Motor neuron (in vitro differentiated cells): ENCODE data around the gene KIAA2012. TPM values are rescaled to one million over a fixed set of nuclear protein-coding genes. Genes with fewer than 3 reads are reported as not detected.

Source experiments
- ATAC-seq, 8 experiments: fragments of 200-7000 bp; cut with Tn5 transposase; replicated peaks in 6 of 8; 2 replicates each; pipeline ENCODE4 v1.8.0; 2021; ENCODE audit warnings: mild to moderate bottlenecking in 8 of 8, moderate library complexity in 8 of 8
- H3K27ac ChIP-seq, 2 donors: fragments of 250-450 bp; sonication (Bioruptor Pico); 2 replicates each; pipeline ENCODE4 v1.9.0; 2021; ENCODE audit warnings: antibody characterized with exemption in 2 of 2, mild to moderate bottlenecking in 2 of 2, moderate library complexity in 1 of 2
- H3K4me1 ChIP-seq, 2 donors: fragments of 250-450 bp; sonication (Bioruptor Pico); replicated peaks in 1 of 2; 2 replicates each; pipeline ENCODE4 v1.6.1; 2021; ENCODE audit warnings: antibody characterized with exemption in 2 of 2, mild to moderate bottlenecking in 2 of 2, moderate library complexity in 1 of 2
- H3K4me3 ChIP-seq, 5 donors: fragments of 250-450 bp; sonication (Bioruptor Pico); 2 replicates each; pipeline ENCODE4 v1.9.0; 2021; ENCODE audit warnings: antibody characterized with exemption in 5 of 5, mild to moderate bottlenecking in 5 of 5, moderate library complexity in 4 of 5
- WGBS, 10 experiments: fragments of 450-650 bp; shearing (Covaris generic); methylation state at CpG; one replicate each; pipeline ENCODE4 v1.0.0; 2022; 5-methylcytosine and 5-hydroxymethylcytosine counted together
- in situ Hi-C, 9 experiments: fragments of 400-800 bp; cut with MboI; loops; one replicate each; pipeline ENCODE4 v1.15.0; 2021; ENCODE audit warnings: low sequenced_read_pairs in 9 of 9, low pct_unique_long_range_greater_than_20kb in 2 of 9; ENCODE audit not compliant: unreplicated experiment in 9 of 9
- total RNA-seq, 8 experiments: library from RNA; unstranded; fragments of 300-600 nt; gene quantifications; 2 replicates each; pipeline versions ENCODE4 v1.2.3 to v1.2.4, GENCODE V29; 2022

KIAA2012 gene
- total RNA-seq, 8 experiments from 2014 or later, result 0.24 to 12.5 (median 0.39) TPM

- H3K4me1 ChIP-seq, result peaks cover 7 to 24% of the 10 kb centered on the region in 2 donors
- H3K4me3 ChIP-seq, result peak overlapping the region; percentile 76 to 98 (median 87)
- peak; percentile 4 to 44 (median 32) for ATAC-seq
- peak overlapping the region in 1 of 2 donors; percentile 79 for H3K27ac ChIP-seq
- 0 to 3% (median 0%) methylated on average over 1 to 28 of the region's 78 CpGs; no CpG with 5 or more reads in 7 of the 10 experiments for WGBS, 10 experiments
- in situ Hi-C loops, result loop anchor here in 4 of 9 experiments (10.0 to 25.0 kb wide), 3 partner anchors 119 to 173 kb away; no protein-coding TSS in a partner anchor
These were observed 37.7 kb upstream of the KIAA2012 start for GRCh38 chr2:202035089-202035940.

- whole genome bisulfite sequencing, 10 experiments, result 0 to 18% (median 18%) methylated on average over 1 to 13 of the region's 32 CpGs; no CpG with 5 or more reads in 7 of the 10 experiments
- in situ Hi-C loops, result loop anchor here in 4 of 9 experiments (10.0 to 25.0 kb wide), 3 partner anchors 119 to 174 kb away; no protein-coding TSS in a partner anchor
These were observed 37.1 kb upstream of the KIAA2012 start for GRCh38 chr2:202035941-202036372.

GRCh38 chr2:202036601-202037037, 36.4 kb upstream of the KIAA2012 start:
- peak in 5 of 8 experiments; percentile 4 to 18 (median 5) for ATAC-seq
- in situ Hi-C loops, result loop anchor here in 4 of 9 experiments (10.0 to 25.0 kb wide), 3 partner anchors 118 to 174 kb away; no protein-coding TSS in a partner anchor
- Histone ChIP-seq H3K4me3 (peak overlapping the region; percentile 76 to 98 (median 87)), H3K27ac (peak overlapping the region; percentile 58 to 79), H3K4me1 (peaks cover 8 to 20% of the 10 kb centered on the region in 2 donors)
- 0 to 56% (median 10%) methylated on average over 1 to 10 of the region's 15 CpGs; no CpG with 5 or more reads in 2 of the 10 experiments for WGBS, 10 experiments

More at GRCh38 chr2:202035941-202036372, 37.1 kb upstream of the KIAA2012 start:
- no peak for ATAC-seq
- peaks cover 7 to 26% of the 10 kb centered on the region in 2 donors for H3K4me1 ChIP-seq
- H3K4me3 ChIP-seq, result peak overlapping the region; percentile 76 to 98 (median 87)
- peak overlapping the region; percentile 58 to 79 for H3K27ac ChIP-seq

- ATAC-seq, result no peak
- 0 to 38% (median 8%) methylated on average over 2 to 7 of the region's 7 CpGs for WGBS, 10 experiments
- Histone ChIP-seq H3K4me3 (peak overlapping the region; percentile 76 to 98 (median 87)), H3K4me1 (peaks cover 8 to 19% of the 10 kb centered on the region in 2 donors), H3K27ac (peak overlapping the region; percentile 58 to 79)
- in situ Hi-C loops, result loop anchor here in 4 of 9 experiments (10.0 to 25.0 kb wide), 3 partner anchors 118 to 175 kb away; no protein-coding TSS in a partner anchor
These were observed 36.0 kb upstream of the KIAA2012 start for GRCh38 chr2:202037086-202037485.

- in situ Hi-C loops, result loop anchor here in 4 of 9 experiments (10.0 to 25.0 kb wide), 3 partner anchors 116 to 176 kb away; no protein-coding TSS in a partner anchor
- Histone ChIP-seq H3K4me3 (peak overlapping the region; percentile 15 to 98 (median 87)), H3K27ac (peak overlapping the region; percentile 75 to 77), H3K4me1 (peaks cover 8 to 19% of the 10 kb centered on the region in 2 donors)
- 0 to 80% (median 20%) methylated on average over 1 to 4 of the region's 4 CpGs; no CpG with 5 or more reads in 1 of the 10 experiments for WGBS, 10 experiments
- ATAC-seq, result no peak
These were observed 34.4 kb upstream of the KIAA2012 start for GRCh38 chr2:202038471-202039277.

- Histone ChIP-seq H3K27ac (peak overlapping the region; percentile 75 to 77), H3K4me1 (peaks cover 8 to 19% of the 10 kb centered on the region in 2 donors), H3K4me3 (peak overlapping the region; percentile 15 to 98 (median 87))
- ATAC-seq, result peak in 4 of 8 experiments; percentile 2 to 38 (median 20)
- in situ Hi-C loops, result loop anchor here in 4 of 9 experiments (10.0 to 25.0 kb wide), 3 partner anchors 115 to 177 kb away; no protein-coding TSS in a partner anchor
- 0 to 77% (median 10%) methylated on average over 1 to 13 of the region's 13 CpGs for WGBS, 10 experiments
These were observed 33.6 kb upstream of the KIAA2012 start for GRCh38 chr2:202039278-202040078.

- in situ Hi-C loops, result loop anchor here in 3 of 9 experiments (25.0 kb wide), 2 partner anchors 122 to 178 kb away; no protein-coding TSS in a partner anchor
- peak overlapping the region; percentile 50 to 77 for H3K27ac ChIP-seq
- ATAC-seq, result peak in 1 of 8 experiments; percentile 59
- H3K4me1 ChIP-seq, result peaks cover 8 to 19% of the 10 kb centered on the region in 2 donors
- peak overlapping the region in 4 of 5 donors; percentile 81 to 98 (median 89) for H3K4me3 ChIP-seq
- 28 to 93% (median 80%) methylated on average over 1 to 4 of the region's 4 CpGs; no CpG with 5 or more reads in 1 of the 10 experiments for WGBS, 10 experiments
These were observed 32.8 kb upstream of the KIAA2012 start for GRCh38 chr2:202040079-202040844.

GRCh38 chr2:202042444-202042843, 30.6 kb upstream of the KIAA2012 start:
- in situ Hi-C loops, result loop anchor here in 3 of 9 experiments (25.0 kb wide), 2 partner anchors 120 to 180 kb away; no protein-coding TSS in a partner anchor
- WGBS, 10 experiments, result 30 to 100% (median 76%) methylated on average over 1 to 3 of the region's 5 CpGs; no CpG with 5 or more reads in 4 of the 10 experiments
- H3K27ac ChIP-seq, result no peak overlapping the region
- ATAC-seq, result no peak
- H3K4me3 ChIP-seq, result no peak overlapping the region
- H3K4me1 ChIP-seq, result peaks cover 8 to 19% of the 10 kb centered on the region in 2 donors

GRCh38 chr2:202043475-202043874, 29.6 kb upstream of the KIAA2012 start:
- in situ Hi-C loops, result loop anchor here in 3 of 9 experiments (25.0 kb wide), 2 partner anchors 119 to 181 kb away; no protein-coding TSS in a partner anchor
- Histone ChIP-seq H3K4me1 (peaks cover 8 to 16% of the 10 kb centered on the region in 2 donors), H3K27ac (no peak overlapping the region), H3K4me3 (no peak overlapping the region)
- WGBS, 10 experiments, result 83 to 100% (median 85%) methylated on average over 1 to 5 of the region's 6 CpGs; no CpG with 5 or more reads in 4 of the 10 experiments
- ATAC-seq, result no peak

GRCh38 chr2:202044777-202045176, 28.3 kb upstream of the KIAA2012 start:
- in situ Hi-C loops, result loop anchor here in 3 of 9 experiments (25.0 kb wide), 2 partner anchors 118 to 182 kb away; no protein-coding TSS in a partner anchor
- no peak overlapping the region for H3K27ac ChIP-seq
- no peak overlapping the region for H3K4me3 ChIP-seq
- ATAC-seq, result no peak
- peaks cover 8 to 11% of the 10 kb centered on the region in 2 donors for H3K4me1 ChIP-seq
